Stimulated activated CD8-positive, alpha-beta memory T cell treated with anti-CD3 and anti-CD28 coated beads, Interleukin-7, amount 100 ng/mL, for 4 hours (primary cell): Measurements from ENCODE around the gene ANKRD16.
A peak's percentile ranks its signal among the peaks of the same experiment; 100 is the strongest.
"Not testable (repeated sequence)": the region's sequence is repeated elsewhere in the genome, so short reads cannot be mapped to it uniquely, and the experiment has no call there.

Source experiments
- DNase-seq, 2 donors: peaks; one replicate each; pipeline ENCODE4 v3.0.0-alpha.2; 2020; ENCODE audit warnings: low read depth in 2 of 2

ANKRD16 gene

GRCh38 chr10:5903563-5903962 is 13.9 kb upstream of the ANKRD16 start:
- DNase-seq = no peak

GRCh38 chr10:5902511-5903274 is 13.0 kb upstream of the ANKRD16 start:
- no peak for DNase-seq

- no peak for DNase-seq
Measured at GRCh38 chr10:5900247-5900646, 10.6 kb upstream of the ANKRD16 start.

- DNase-seq = no peak
Measured at GRCh38 chr10:5898163-5898562, 8.5 kb upstream of the ANKRD16 start.

GRCh38 chr10:5897504-5897903 is 7.8 kb upstream of the ANKRD16 start:
- no peak for DNase-seq

- no peak for DNase-seq
Measured at GRCh38 chr10:5897053-5897340, 7.3 kb upstream of the ANKRD16 start.

GRCh38 chr10:5896208-5897052 is 6.7 kb upstream of the ANKRD16 start:
- DNase-seq = no peak

GRCh38 chr10:5895804-5896203 is 6.1 kb upstream of the ANKRD16 start:
- no peak for DNase-seq

- DNase-seq = no peak
Measured at GRCh38 chr10:5895365-5895764, 5.7 kb upstream of the ANKRD16 start.

- no peak for DNase-seq
Measured at GRCh38 chr10:5894873-5895272, 5.2 kb upstream of the ANKRD16 start.

- no peak for DNase-seq
Measured at GRCh38 chr10:5894403-5894802, 4.7 kb upstream of the ANKRD16 start.

- no peak for DNase-seq
Measured at GRCh38 chr10:5893321-5893720, 3.6 kb upstream of the ANKRD16 start.

- no peak for DNase-seq
Measured at GRCh38 chr10:5892007-5892406, 2.3 kb upstream of the ANKRD16 start.

- DNase-seq = no peak
Measured at GRCh38 chr10:5891009-5891408, 1.3 kb upstream of the ANKRD16 start.

- peak in 1 of 2 donors; percentile 3 for DNase-seq
Measured at GRCh38 chr10:5890452-5890915, 791 bp upstream of the ANKRD16 start.

- peak in 1 of 2 donors; percentile 25 for DNase-seq
Measured at GRCh38 chr10:5888843-5889623, 660 bp downstream of the ANKRD16 start.

GRCh38 chr10:5888351-5888750 is 1.3 kb downstream of the ANKRD16 start:
- no peak for DNase-seq

GRCh38 chr10:5887641-5888040 is 2.1 kb downstream of the ANKRD16 start:
- DNase-seq = no peak

GRCh38 chr10:5887029-5887428 is 2.7 kb downstream of the ANKRD16 start:
- DNase-seq = no peak

GRCh38 chr10:5885619-5886018 is 4.1 kb downstream of the ANKRD16 start:
- DNase-seq = no peak

- DNase-seq = no peak
Measured at GRCh38 chr10:5882961-5883360, 6.7 kb downstream of the ANKRD16 start.

GRCh38 chr10:5877041-5877440 is 12.7 kb downstream of the ANKRD16 start:
- not testable (repeated sequence) for DNase-seq
